GM12875 (cell line): Measurements from ENCODE around the gene HLA-DQB1.

Source experiments
- H3K4me3 ChIP-seq: one replicate; pipeline ENCODE4 v1.5.1; 2011; ENCODE audit warnings: low read depth, low read length, control low read depth
- TF ChIP-seq, protein P1 (sequence below): IDR thresholded peaks from 2 replicates; pipeline ENCODE4 v1.5.1; 2011; ENCODE audit warnings: low read depth, mild to moderate bottlenecking, control low read depth, inconsistent platforms, low read length, moderate library complexity, borderline replicate concordance; ENCODE audit not compliant: insufficient read depth

The HLA-DQB1 gene

DNA sequence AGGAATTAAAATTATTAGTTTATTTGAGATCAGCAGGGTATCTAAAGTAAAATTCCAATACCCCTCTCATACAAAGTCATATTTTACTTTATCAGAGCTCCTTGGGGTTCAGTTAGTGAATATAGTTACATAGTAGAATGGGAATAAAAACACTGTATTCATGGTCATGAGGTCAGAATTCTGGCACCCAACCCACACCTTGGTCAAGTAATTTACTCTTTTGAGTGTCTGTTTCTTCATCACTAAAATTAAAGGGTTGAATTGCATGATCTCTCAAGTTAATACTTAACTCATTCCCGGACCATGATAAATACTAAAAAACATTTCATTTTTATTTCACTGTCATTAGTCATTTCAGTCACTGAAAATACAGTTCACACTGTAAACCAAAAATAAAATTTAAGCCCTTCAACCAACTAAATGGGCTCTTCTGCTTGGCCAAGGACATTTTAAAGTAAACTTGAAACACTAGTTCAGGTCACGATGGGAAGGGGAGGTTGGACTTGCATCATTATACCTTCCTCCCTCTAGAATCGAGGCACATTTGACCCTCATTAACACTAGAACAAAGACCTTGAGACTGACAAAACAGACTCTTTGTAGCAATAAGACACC lies 55.7 kb downstream of the HLA-DQB1 start:
- H3K4me3 ChIP-seq = no peak overlapping the region
- TF ChIP-seq, protein P1, sequence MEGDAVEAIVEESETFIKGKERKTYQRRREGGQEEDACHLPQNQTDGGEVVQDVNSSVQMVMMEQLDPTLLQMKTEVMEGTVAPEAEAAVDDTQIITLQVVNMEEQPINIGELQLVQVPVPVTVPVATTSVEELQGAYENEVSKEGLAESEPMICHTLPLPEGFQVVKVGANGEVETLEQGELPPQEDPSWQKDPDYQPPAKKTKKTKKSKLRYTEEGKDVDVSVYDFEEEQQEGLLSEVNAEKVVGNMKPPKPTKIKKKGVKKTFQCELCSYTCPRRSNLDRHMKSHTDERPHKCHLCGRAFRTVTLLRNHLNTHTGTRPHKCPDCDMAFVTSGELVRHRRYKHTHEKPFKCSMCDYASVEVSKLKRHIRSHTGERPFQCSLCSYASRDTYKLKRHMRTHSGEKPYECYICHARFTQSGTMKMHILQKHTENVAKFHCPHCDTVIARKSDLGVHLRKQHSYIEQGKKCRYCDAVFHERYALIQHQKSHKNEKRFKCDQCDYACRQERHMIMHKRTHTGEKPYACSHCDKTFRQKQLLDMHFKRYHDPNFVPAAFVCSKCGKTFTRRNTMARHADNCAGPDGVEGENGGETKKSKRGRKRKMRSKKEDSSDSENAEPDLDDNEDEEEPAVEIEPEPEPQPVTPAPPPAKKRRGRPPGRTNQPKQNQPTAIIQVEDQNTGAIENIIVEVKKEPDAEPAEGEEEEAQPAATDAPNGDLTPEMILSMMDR = no peak

DNA sequence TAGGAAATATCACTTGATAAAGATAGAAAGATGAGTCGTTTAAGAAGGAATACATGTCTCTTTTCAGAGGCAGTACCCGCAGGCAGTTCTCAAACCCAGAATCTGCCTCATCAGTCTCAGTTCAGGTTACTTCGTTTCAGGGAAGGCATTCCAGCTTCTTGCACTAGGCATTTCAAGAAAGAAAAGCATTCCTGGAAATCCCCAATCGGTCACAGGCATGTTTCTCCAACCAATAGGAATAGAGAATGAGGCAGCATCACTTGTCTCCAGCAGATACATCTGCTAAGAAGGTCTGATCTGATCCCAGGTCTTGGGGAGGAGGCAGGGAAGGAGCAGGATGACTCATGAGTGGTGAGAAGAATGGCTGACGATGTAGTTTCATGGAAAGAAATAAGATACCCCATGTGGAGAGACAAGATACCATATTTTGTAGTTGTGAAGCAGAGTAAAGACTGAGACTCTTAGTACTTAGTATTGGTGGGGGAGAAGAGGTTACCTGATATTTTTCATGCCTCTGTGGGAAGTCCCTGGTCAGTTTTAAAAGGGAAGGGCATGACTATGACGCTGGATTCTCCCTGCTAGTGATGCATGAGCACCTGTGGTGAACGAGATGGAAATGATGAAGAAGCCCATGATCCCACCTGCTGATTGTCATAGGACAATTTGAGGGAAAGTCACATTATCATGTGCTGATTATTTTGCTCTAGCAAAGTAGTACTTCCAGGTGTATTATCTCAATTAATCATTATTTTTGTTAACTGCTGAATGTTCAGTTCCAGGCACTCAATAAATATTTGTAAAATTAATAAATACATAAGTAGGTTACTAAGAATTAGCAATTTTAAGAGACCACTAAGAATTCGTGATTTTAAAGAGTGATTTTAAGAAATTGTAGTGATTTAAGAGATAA lies 56.5 kb downstream of the HLA-DQB1 start:
- TF ChIP-seq, protein P1 = no peak
- H3K4me3 ChIP-seq = no peak overlapping the region
